MV-4-11 (cell line): ENCODE measurements around the gene PSG1.
"Not testable (repeated sequence)": the region's sequence is repeated elsewhere in the genome, so short reads cannot be mapped to it uniquely, and the experiment has no call there.

ENCODE experiments used
- DNase-seq: peaks from one replicate; lab custom pipeline; 2025; lab: John Stamatoyannopoulos, UW

Gene PSG1

DNA sequence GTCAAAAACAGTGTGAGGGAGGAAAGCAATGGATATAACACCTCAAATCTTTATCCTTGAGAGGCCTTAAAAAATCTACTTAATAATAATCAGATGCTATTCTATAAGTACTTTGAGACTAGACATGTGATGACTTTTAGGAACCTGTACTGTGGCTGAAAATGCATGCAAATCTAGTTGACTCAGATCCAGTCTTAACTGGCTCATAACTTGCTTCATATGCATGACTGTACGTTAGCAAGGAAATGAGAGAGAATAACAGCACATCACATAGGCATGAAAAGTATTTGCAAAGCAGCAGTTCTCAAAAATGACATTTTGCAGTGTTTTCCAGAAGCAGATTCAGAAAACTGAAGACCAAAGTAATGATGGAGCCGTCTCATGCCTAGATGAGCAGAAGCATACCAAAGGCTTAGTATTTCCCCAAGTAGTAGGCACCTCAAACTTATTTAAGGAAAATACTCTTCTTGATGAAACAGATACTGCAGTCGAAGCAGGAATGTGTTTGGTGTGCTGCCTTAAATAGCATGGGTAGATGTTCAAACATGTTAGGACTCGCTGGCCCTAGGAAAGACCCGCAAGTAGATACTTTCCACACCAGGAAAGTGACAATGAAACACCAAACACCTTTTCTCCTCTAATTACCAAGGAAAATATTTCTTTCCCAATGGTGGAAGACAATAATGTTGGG lies 59.4 kb downstream of the PSG1 start:
- not testable (repeated sequence) for DNase-seq

DNA sequence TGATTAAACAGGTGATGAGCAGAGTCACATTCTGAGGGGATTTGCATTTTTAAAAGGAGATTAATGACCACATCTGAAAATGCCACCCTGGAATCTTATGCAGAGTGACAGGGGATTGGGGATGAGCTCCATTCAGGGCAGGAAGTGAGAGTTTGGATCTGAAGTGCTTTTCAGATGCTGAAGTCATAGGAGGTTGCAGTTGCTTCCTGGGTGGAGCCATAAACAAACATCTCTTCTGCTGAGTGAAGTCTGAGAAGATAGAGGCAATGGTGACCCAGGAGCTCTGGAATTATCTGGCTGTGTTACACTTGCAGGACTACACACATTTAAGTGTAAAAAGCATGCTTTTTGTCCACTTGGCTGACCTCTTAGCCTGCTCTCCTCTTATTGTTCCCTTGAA lies 62.6 kb downstream of the PSG1 start:
- DNase-seq, result no peak
